HL-60/S4 (cell line): Measurements from ENCODE around the gene ZNF554.

Experiments
- in situ Hi-C: fragments of 300-500 bp; cut with MboI; formaldehyde crosslinking; loops from 2 replicates; pipeline ENCODE4 v1.14.3; 2022; ENCODE audit warnings: low sequenced_read_pairs

The ZNF554 gene

DNA sequence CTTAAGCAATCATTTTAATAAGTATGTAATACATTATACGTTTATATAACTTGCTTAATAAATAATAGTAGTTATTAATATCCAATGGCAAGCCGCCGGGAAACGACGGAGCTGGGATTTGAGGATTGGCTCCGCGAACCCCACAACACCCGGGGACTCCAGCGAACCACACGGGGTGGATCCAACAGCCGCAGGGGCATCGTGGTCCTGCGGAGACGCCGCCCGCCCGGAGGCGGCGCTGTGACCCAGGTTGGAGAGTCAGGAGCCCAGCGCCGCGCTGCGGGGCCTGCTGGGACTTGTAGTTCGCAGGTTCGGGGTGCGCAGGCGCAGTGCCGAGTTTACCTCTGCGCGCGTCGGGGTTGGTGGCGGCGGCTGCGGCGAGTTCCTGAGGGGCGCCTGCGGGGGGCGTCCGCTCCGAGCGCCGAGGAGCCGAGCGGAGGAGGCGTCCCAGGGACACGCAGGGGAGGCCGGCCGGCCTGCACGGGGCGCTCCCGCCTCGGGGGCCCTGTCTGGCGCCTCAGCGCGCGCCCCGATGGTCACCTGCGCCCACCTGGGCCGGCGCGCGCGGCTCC is at the start of gene ZNF554:
ZNF554 (plus strand) TSS at position 329 of the 572 bp plus-strand sequence; CDS start at position 533, 204 bp downstream.
- in situ Hi-C loops, result no loop called here

DNA sequence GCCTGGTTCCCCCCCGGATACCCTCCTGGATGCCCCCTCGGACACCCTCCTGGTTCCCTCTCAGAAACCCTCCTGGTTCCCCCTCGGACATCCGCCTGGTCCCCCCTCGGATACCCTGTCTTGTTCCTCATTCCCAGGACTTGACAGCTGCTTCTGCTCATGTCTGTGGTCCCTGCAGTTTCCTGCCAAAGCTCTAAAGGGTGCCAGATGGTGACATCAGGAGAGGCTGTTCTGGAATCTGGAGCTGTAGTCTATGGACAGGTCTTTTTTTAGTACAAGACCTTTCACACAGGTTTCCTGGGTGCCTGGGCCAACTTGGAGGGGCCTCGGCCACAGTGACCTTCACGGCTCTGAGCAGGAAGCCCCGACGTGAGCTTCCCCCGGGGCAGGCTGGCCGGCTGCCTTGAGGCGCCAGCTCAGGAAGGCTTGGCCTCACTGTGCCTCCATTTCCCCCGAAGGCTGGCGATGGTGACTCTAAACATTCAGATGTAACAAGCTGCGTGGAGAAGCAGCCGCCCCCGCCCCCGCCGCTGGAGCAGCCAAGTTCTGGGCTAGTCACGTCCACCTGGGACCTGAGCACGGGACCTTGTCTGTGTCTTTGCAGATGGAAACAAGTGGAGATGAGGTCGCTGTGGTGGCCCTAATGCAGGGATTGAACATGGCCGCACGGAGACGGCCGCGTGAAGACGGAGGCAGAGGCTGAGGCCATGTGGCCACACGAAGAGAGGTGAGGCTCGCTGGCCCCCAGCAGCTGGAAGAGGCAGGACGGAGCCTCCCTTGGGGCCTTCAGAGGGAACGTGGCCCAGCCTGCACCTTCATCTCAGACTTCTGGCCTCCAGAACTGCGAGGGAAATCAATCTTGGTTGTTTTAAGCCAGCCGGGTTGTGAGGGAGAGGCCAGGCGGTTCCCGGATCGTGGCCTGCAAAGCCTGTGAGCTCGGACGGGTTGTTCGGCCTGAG is 49.3 kb upstream of the ZNF554 start:
- in situ Hi-C loops, result no loop called here

DNA sequence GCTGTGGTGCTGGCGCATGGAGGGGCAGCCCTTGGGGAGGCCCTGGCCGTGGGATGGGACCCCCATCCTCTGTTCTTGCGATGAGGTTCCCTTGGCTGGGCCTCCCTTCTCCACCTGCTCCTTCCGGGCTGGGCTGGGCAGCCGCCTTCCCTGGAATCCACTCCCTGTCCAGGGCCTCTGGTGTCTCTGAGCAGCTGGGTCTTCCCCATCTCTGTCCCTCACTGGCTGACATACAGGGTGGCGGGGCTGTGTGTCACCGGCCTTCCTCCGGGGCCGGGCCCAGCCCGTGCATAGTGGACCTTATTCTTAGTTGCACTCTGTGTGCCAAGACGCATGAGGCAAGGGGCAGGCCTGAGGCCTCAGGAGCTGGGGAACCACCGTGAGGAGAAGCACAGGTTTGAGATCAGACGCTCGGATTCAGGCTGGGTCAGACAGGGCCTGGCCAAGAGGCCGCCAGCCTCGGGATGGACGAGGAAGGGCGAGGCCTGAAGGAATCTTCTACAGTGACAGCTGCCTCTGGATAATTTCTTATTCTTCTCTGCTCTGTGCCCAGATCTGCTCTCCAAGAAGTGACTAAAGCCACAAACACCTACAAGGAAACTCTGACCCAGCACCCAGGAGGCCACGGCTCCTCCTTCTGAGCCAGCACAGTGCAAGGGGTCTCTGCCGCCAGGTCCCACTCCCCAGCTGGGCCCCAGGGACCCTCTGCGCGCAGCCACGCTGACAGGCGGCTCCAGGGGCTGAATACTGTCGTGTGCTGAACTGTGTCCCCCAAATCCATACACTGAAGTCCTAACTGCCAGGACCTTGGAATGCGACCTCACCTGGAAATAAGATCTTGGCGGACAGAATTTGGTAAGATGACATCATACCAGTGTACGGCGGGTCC is 47.6 kb upstream of the ZNF554 start:
- in situ Hi-C loops, result no loop called here

DNA sequence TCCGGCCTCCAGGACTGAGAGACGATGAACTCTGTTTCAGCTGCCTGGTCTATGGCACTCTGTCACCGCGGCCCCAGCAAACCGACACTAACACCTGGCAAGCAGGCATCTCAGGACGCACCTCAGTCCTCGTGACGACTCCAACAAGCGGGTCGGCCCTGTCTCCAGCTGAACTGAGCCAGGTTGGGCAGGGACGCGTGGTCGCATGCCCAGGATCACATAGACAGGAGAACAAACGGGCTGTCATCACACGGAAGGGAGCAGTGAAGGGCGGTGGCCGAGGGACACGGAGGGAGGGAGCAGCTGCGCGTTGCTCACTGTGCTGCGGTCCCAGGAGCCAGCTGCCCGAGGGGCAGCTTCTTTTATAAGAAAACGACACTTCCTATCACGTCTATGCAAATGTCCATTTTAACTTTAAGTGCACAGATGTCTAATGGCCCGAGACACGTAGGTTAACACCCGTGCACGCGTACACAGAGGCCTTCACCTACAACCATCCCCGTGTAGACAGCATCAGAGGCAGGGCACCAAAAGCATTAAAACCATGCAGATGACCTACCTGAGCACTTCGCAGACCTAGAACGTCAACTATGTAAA is 45.5 kb upstream of the ZNF554 start:
- in situ Hi-C loops, result no loop called here

DNA sequence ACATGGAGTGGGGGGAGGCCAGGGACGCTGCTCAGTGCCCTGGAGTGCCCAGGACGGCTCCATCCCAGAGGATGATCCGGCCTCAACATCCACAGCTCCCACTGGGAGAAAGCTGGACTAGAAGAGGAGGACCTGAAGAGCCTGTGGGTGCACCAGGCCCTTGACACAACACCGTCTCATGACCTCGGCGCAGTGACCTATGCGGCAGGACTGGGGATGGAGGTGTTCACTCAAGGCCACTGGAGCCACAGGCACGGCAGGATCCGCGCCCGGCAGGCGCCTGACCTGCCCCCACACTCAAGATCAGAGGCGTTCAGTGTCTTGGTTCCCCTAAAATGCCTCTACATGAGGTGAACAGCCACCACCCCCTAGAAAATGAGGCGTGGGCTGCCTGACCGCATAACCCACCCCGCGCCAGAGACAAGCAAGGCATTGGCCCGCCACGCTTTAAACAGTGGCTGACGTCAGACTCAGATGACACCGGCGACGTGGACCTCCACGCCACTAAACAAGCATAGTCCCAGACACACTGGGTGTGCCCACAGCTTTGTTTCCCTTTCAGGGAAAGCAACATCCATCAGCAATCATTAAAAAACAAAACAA is 44.6 kb upstream of the ZNF554 start:
- in situ Hi-C loops, result no loop called here

DNA sequence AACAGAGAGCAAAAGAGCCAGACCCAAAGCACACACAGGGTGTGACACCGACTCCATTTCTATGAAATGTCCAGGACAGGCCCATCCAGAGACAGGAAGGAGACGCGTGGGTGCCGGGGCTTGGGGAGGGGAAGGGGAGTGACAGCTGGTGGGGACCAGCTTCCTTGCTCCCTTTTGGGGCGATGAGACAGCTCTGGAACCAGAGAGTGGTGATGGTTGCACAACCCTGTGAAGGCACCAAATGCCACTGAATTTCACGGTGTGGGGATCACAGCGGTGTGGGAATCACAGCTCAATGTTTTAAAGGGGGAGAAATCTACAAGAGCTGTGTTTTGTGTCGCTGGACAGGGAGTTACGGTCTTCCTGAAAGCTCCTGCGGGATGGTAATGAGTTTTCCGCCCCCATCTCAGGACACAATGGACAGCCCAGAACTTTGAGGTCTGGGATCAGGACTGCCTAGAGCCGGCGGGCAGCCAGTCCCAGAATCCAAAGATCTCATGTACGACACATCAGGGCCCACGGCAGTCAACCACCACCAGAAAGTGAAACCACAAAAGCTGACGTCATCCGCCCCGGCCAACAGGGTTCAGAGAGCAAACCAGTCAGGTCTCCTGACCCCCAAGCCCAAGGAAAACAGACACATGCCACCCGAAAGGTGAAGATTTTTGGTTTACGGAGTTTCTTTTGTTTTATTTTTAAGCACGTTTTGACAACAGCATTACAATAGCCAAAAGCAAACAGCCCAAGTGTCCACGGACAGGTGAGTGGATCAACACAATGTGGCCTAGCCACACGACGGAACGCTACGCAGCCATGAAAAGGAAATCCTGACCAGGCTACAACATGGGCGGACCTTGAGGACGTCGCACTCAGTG is 43.9 kb upstream of the ZNF554 start:
- in situ Hi-C loops, result no loop called here

DNA sequence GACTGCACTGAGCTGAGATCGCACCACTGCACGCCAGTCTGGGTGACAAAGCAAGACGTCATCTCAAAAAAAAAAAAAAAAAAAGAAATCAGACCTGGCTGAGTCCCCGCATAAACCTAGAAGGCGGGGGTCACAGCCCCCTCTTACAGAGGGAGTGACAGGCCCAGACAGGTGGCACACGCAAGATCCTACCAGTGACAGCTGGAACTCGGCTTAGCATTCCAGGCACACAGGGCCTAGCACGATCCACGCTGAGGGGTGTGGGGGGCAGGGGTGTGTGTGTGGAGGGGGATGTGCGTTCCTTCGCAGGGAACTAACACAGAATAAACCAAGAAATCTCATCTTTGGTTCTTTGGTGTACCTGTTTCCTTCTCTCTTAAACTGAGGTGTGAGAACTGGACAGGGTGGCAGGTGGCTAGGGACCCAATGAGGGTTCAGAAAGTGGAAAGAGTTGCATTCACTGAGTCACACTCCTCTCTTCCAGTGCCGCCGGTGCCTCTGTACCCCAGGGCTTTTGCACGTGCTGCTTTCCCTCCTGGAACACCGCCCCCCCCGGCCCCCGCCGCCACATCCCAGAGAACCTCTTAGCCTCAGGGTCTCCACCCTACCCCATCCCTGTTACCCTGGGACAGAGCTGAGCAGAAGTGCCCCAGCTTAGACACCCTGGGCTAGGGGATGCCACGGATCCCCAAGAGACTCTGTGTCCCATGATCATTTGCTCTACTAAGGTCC is 41.5 kb upstream of the ZNF554 start:
- in situ Hi-C loops, result no loop called here

DNA sequence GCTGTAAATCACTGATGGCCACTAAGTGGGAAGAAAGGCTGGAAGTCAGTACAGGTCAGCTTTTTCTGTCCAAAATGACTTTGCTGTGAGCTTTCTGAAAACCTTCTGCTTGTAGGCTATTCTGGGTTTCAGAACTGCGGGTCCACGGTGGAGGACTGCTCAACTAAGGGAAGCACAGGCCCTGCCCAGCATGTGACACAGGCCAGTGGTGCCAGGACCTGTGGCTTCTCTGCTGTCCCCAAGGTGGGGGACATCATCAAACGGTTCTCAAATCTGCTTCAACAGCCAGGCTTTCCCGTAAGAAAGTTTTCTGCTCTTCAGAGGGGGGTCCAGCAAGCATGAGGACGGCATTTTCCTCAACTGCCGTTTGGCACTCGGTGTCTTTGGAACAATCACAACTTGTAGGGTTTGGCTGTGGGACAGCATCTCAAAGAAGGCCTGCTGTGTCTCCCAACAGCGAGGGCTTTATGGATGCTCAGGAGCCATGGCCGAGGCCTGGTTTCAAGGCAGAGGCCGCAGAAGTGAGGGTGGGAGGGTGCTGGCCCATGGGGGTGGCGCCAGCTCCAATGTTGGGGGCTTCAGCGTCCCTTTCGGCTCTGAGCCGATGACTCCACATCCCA is 40.4 kb upstream of the ZNF554 start:
- in situ Hi-C loops, result no loop called here

DNA sequence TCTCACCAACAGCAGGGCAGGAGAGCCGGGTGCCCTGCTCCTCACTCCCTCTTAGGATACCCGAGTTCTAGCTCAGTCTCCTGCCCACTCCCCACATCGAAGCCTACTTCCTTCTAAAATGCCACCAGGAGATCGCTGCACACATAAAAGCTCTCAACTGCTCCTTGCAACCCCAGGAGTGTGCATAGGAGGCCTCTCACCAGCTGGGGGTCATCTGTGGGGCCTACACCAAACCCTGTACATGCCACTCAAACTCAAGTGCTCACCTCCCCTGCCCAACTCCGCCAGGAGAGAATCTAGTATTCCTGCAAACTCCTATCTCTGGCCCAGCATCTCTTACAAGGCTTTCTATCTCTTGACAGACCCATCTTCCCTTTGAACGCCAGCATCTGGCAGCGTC is 39.4 kb upstream of the ZNF554 start:
- in situ Hi-C loops, result no loop called here

DNA sequence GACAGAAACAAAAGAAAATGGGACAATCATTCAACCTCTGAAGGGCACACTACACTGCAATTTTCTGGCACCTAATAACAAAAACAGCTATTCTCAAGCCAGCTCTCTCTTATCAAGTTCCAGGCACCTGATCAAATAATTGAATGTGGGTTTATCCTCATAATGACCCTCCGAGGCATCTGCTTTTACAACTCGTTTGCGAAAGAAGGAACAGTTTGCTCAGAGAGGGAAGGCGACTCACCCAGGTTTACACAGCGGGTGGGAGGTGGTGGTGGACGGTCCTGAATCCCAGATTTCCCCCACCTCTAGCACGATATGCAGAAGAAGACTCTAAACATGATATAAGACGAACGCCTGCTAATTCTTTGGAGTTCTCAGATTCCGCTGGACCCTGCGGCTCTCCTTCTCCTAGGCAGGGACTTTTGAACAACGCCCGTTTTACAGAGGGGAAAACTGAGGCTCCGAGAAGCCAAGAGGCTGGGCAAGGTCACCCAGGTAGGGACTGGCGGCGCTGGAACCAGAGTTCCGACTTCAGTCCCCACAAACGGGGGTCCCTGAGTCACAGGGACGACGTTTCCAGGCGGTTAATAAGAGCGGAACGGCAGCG is 37.2 kb upstream of the ZNF554 start:
- in situ Hi-C loops, result no loop called here

DNA sequence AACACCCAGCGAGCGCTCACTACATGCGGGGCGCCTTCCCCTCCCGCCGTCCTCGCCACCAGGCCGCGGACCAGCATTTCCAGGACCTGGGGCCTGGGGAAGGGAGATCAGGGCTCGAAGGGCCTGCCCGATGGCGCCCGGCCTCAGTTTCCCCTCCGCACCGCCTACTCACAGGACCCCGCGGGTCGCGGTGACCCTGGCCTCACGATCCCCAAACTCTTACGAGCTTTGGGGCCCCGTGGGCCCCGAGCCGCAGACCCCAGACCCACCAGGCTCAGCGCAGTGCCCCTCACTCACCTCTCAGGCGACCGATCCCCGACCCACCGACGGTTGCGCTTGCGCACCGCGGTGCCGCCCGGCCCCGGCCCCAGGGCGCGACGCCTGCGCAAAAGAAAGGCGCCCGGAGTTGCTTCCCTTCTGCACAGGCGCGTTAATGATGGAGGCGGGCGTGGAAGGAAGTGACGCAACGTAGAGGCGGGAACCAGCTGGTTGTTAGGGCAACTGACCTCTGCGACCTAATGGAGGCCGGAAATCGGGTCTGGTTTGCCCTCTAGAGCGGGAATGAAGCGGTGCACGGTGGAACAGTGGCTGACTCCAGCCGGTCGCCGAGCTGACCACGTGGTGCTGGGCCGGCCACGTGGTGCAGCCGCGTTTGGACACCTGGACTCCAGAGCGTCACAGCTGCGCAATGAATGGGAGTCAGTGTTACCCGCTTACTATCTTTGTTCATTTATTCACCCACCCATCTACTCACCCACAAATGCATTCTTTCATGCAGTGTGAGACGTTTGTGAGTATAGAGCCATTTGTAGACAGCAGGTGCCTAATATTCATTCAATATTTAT is 36.5 kb upstream of the ZNF554 start, which contains the start of gene SGTA:
SGTA (minus strand) TSS at position 338 of the 845 bp plus-strand sequence. CDS start 14,205 bp downstream, outside the sequence.
- in situ Hi-C loops, result no loop called here

DNA sequence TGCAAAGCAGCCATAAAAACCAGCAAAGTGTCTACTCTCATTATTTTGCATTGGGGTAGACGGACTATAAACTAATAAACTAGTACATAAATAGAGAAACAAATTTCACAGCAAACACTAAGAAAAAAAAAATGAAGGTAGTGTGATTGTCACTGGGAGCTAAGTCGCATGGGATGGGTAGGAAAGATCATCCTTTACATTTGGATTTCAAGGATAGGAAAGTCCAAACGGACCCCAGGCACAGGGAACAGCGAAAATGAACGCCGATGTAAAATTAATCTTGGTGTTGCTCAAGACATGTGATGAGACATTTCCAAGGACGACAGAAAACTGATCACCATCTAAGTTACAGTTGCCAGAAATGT is 35.9 kb upstream of the ZNF554 start:
- in situ Hi-C loops, result no loop called here

DNA sequence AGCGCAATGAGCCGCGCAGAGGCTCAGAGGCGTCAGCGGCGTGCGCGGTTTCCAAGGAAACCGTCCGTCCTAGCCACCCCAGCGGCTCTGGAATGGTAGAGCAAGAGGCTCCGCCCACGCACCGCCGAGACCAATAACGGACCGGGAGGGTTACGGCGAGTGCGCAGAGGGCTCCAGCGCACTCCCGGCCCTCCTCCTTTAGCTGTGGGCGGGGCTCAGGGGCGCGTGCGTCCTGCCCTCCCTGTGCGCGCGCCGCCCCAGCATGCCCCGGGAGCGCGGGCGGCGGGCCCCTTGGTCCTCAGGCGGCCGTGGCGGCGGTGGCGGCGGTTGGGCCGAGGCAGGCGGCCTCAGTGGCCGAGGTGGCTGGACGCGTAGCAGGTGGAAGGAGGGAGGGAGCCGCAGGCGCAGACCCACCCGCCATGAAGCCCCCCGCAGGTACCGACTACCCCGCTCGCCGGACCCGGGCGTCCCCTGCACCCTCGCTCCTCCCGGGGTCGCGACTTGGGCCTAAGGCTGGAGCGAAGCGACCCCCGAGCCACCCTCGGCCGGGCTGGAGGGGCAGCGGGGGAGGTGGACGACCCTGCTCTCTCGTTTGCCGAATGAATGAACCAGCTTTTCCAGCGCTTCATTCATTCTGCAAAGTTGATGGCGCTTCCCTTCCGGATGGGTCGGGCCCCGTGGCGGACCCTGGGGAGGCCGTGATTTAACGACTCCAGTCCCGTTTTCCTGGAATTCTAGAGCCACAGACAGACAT is 34.2 kb upstream of the ZNF554 start, which contains the start of gene THOP1:
THOP1 (plus strand) TSS at position 260 of the 754 bp plus-strand sequence; CDS start at position 420, 160 bp downstream.
- in situ Hi-C loops, result no loop called here

DNA sequence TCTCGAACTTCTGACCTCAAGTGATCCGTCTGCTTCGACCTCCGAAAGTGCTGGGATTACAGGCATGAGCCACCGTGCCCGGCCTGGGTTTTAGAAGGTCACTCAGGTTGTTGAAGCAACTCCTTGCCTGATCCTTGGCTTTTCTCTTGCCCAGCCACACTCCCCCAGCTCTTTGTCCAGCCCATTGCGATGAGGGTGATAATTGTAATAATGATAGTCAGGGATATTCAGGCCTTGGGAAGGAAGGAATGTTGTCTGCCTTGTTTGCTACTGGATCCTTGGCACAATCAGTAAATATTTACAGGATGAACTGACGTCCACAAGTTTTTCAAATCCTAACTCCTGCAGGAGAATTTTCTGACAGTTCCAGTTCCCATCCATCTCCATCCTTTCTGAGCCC is 32.6 kb upstream of the ZNF554 start:
- in situ Hi-C loops, result no loop called here

DNA sequence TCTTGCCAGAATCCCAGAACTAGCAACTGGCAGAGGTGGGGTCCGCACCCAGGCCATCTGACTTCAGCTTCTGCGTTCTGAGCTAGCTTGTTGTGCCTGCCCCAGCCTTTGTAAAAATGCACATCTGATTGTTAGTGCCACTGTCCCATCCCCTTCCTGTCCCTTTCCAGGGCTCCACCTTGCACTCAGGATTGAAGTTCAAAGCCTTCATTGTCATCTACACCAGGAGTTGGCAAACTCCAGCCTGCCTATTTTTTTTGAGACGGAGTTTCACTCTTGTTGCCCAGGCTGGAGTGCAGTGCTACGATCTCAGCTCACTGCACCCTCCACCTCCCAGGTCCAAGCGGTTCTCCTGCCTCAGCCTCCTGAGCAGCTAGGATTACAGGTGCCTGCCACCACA is 31.4 kb upstream of the ZNF554 start:
- in situ Hi-C loops, result no loop called here

DNA sequence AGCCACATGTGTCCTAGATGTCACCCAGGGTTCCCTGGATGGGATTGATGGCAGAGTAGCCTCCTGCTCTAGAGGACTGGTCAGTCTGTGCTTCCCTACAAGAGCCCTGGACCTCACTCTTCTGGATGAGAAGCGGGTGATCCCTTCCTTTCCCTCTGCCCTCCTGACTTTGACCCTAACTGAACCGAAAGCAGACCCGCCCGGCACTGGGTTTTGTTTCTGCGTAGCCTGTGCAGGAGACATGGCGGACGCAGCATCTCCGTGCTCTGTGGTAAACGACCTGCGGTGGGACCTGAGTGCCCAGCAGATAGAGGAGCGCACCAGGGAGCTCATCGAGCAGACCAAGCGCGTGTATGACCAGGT is 29.5 kb upstream of the ZNF554 start:
- in situ Hi-C loops, result no loop called here
